Tibial artery (tissue), 4 donors: Measurements from ENCODE around the gene HAGHL.

ENCODE experiments used
- DNase-seq, 2 donors: peaks; one replicate each; pipeline ENCODE4 v3.0.0-alpha.2; 2019
- H3K27ac ChIP-seq, 2 donors: fragments of 200-600 bp; sonication (generic) in 1 of 2; 1 replicate in 1 of 2; 2 replicates in 1 of 2; pipeline ENCODE4 v1.5.1; 2018 to 2019; ENCODE audit warnings: mild to moderate bottlenecking in 1 of 2
- H3K27me3 ChIP-seq, 2 donors: fragments of 200-600 bp; sonication (generic) in 1 of 2; one replicate each; pipeline versions ENCODE4 v1.5.1 to v1.6.0; 2016 to 2019
- H3K36me3 ChIP-seq, 3 donors: fragments of 200-600 bp; sonication (generic) in 2 of 3; one replicate each; pipeline ENCODE4 v1.5.1; 2016 to 2019; ENCODE audit warnings: mild to moderate bottlenecking in 2 of 3
- H3K4me1 ChIP-seq, 4 donors: fragments of 200-600 bp; sonication (generic) in 2 of 4; 1 replicate in 3 of 4; 2 replicates in 1 of 4; pipeline ENCODE4 v1.5.1; 2016 to 2019
- H3K4me3 ChIP-seq, 2 donors: fragments of 200-600 bp; sonication (generic) in 1 of 2; 1 replicate in 1 of 2; 2 replicates in 1 of 2; pipeline ENCODE4 v1.5.1; 2018 to 2019; ENCODE audit warnings: mild to moderate bottlenecking in 2 of 2
- H3K9me3 ChIP-seq, 3 donors: fragments of 200-600 bp; sonication (generic) in 1 of 3; one replicate each; pipeline ENCODE4 v1.5.1; 2016 to 2019
- intact Hi-C: fragments of 100-400 bp; cut with DNase I; formaldehyde crosslinking; loops from one replicate; pipeline ENCODE4 v1.15.0; 2023; ENCODE audit warnings: low total_unique reads
- TF ChIP-seq, protein P1 (sequence below), 2 experiments: fragments of 200-600 bp in 1 of 2; fragments of 450-650 bp in 1 of 2; IDR thresholded peaks; one replicate each; pipeline ENCODE4 v1.5.1; 2017 to 2019; ENCODE audit warnings: antibody characterized with exemption in 2 of 2, mild to moderate bottlenecking in 1 of 2, moderate library complexity in 1 of 2

HAGHL gene

DNA sequence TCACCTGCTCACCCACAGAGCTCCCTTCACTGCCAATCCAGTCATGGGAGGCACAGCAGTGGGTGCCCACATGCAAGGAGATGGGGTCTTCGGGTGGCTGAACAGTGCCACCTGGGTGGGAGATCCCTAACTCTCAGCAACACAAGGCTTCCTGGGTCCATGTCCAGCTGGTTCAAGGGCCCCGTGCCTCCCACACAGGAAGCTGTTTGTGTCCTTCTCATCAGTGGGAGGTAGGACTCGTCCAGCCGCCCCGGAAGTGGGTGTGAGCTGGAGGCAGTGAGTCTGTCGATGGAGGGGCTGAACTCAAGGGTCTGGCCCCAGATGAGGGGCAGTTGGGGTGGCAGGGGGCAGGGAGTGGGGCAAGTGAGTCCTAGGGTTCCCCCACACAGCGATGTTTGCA is 22.9 kb upstream of the HAGHL start:
- H3K36me3 ChIP-seq = no peaks in the 10 kb centered on the region
- no peak overlapping the region for H3K27ac ChIP-seq
- H3K9me3 ChIP-seq = no peaks in the 10 kb centered on the region
- no peak overlapping the region for H3K4me3 ChIP-seq
- TF ChIP-seq, protein P1, sequence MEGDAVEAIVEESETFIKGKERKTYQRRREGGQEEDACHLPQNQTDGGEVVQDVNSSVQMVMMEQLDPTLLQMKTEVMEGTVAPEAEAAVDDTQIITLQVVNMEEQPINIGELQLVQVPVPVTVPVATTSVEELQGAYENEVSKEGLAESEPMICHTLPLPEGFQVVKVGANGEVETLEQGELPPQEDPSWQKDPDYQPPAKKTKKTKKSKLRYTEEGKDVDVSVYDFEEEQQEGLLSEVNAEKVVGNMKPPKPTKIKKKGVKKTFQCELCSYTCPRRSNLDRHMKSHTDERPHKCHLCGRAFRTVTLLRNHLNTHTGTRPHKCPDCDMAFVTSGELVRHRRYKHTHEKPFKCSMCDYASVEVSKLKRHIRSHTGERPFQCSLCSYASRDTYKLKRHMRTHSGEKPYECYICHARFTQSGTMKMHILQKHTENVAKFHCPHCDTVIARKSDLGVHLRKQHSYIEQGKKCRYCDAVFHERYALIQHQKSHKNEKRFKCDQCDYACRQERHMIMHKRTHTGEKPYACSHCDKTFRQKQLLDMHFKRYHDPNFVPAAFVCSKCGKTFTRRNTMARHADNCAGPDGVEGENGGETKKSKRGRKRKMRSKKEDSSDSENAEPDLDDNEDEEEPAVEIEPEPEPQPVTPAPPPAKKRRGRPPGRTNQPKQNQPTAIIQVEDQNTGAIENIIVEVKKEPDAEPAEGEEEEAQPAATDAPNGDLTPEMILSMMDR (IDR thresholded peaks at IDR 0.05) = no peak
- peaks cover 0 to 38% (median 10%) of the 10 kb centered on the region in 4 donors for H3K4me1 ChIP-seq
- DNase-seq = no peak
- H3K27me3 ChIP-seq = peaks cover 0 to 98% of the 10 kb centered on the region in 2 donors
- intact Hi-C loops = no loop called here

DNA sequence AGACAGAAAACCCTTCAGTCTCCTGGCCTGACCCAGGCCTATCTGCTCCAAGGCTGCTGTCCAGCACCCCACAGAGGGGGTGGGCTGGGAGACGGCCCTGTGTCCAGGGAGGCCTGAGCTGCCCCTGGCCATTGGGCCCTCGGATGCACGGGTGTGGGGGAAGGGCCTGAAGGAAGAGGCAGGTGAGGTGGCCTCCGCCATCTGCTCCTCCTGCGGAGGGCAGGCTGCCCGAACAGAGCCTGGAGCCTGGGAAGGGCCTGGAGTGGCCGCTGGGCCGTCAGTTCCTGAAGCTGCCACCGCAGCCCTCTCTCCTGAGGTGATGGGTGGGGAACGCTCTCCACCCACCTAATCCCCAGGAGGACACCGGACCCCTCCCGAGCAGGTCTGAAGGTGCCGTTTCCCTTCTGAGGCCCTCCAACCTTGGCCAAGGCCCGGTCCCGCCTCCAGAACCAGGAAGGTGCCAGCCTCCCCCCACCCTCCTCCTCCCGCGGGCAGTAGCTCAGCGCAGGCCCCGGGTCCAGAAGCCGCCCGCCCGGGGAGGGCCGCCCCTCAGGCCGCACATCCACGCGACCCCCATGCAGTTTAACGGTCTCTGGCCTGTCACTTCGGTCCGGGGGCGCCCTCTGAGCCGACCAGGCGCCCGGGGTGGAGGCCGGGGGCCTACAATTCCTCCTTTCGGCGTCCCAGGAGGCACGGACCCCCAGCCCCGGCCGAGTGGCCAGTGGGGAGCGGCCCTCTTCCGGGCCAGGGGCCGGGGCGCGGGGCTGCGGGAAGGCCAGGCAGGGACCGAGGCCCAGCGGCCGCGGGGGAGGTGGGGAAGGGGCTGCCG is 22.1 kb upstream of the HAGHL start:
- Histone ChIP-seq H3K27ac (no peak overlapping the region), H3K27me3 (peaks cover 0 to 98% of the 10 kb centered on the region in 2 donors), H3K9me3 (no peaks in the 10 kb centered on the region), H3K4me3 (no peak overlapping the region), H3K36me3 (no peaks in the 10 kb centered on the region), H3K4me1 (peaks cover 0 to 41% (median 13%) of the 10 kb centered on the region in 4 donors)
- TF ChIP-seq, protein P1 (IDR thresholded peaks at IDR 0.05) = no peak
- DNase-seq = no peak
- intact Hi-C loops = no loop called here

DNA sequence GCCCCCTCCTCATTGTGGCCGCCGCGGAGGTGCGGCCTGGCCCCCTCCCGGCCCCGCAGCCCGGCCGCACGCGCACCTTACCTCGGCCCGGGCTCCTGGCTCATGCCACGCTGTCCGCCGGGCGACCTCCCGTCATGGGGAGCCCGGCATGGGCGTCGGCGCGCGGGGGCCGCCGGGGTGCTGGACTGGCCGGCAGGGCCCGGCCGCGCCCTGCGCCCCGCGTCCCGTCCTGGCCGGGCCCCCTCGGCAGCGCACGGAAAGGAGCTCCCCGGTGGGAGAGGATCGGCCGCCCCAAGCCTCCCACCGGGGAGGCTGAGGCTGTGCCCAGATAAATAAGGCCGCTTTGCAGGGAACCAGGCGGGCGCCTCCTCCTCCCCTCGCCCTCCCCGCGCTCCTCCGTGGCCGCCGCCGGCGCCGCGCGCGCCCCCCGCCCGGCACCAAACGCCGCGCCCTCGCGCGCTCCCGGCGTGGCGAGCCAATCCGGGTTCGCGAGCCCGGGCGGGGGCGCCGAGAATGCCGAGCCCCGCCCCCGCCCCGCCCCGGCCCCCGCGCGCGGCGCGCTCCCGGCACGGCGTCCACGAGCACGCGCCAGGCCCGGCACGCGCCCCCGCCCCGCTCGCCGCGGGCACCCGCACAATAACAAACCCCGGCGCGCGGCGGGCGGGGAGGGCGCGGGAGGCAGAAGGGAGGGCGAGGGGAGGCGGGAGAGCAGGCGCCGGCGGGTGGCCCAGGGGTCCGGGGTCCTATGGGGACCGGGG is 21.3 kb upstream of the HAGHL start, which contains the start of gene FBXL16:
Gene FBXL16, minus strand, starts transcription at position 371 of the 758 bp plus-strand sequence. CDS start 8,396 bp downstream, outside the sequence.
- Histone ChIP-seq H3K4me1 (peaks cover 0 to 45% (median 18%) of the 10 kb centered on the region in 4 donors), H3K36me3 (no peaks in the 10 kb centered on the region), H3K9me3 (no peaks in the 10 kb centered on the region), H3K27ac (no peak within 1 kb of the TSS), H3K4me3 (no peak within 1 kb of the TSS), H3K27me3 (peaks cover 0 to 98% of the 10 kb centered on the region in 2 donors)
- no peak for DNase-seq
- intact Hi-C loops = no loop called here
- TF ChIP-seq, protein P1 (IDR thresholded peaks at IDR 0.05) = no peak

DNA sequence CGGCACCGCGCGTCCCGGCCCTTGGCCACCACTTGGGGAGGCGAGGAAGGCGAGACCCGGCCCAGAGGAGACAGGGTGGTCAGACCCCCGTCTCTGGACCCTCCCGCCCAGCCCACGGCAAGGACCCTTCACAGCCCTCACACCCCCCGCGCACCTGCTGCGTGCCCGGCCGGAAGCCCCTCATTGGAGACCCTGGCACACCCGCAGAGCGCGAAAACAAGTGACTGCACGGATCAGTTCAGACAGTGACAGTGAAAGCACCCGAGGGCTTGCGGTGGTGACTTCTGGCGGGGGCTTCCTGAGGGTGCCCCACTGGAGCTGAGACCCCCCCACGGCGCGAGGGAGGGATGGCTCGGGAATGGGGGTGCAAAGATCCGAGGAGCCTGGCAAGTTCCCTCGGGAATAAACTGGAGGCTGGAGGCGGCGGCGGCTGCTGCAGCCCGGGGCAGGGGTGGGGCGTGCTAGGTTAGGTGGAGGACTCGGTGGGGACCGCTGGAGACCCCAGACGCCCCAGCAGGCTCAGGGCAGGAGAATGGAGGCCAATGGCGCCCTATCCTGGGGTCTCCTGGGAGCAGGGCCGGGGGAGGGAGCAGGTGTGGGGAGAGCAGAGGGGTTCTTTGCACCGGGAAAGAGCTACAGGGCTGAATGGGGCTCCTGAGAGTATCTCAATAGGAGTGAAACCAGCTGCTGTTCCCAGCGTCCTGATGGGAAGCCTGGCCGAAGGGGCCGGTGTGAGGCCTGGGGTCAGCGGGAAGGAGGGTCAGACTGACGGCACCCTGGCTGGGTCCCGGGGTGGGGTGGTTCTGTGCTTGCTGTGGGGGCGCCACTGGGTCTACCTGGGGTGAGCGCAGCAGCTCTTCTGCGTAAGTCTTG is 20.5 kb upstream of the HAGHL start:
- intact Hi-C loops = no loop called here
- peaks cover 0 to 98% of the 10 kb centered on the region in 2 donors for H3K27me3 ChIP-seq

More for the DNA sequence above, 20.5 kb upstream of the HAGHL start:
- Histone ChIP-seq H3K36me3 (no peaks in the 10 kb centered on the region), H3K4me3 (no peak overlapping the region), H3K4me1 (peaks cover 0 to 37% (median 19%) of the 10 kb centered on the region in 4 donors), H3K27ac (no peak overlapping the region), H3K9me3 (no peaks in the 10 kb centered on the region)
- DNase-seq = no peak
- TF ChIP-seq, protein P1 (IDR thresholded peaks at IDR 0.05) = no peak
